AG10803 (cell line): ENCODE data around the gene HSBP1L1.

ENCODE experiments used
- DNase-seq: peaks from one replicate; pipeline ENCODE4 v3.0.0; 2010; ENCODE audit warnings: low read depth
- H3K4me3 ChIP-seq: 2 replicates; pipeline ENCODE4 v1.5.1; 2011; ENCODE audit warnings: mild to moderate bottlenecking, low read length, control low read depth
- TF ChIP-seq, protein P1 (sequence below): conservative IDR thresholded peaks from 2 replicates; pipeline ENCODE4 v1.5.1; 2011; ENCODE audit warnings: mild to moderate bottlenecking, low read length, control low read depth, inconsistent platforms

Gene HSBP1L1

GRCh38 chr18:79951545-79952455 is 12.6 kb upstream of the HSBP1L1 start, which contains the start of gene SLC66A2:
Gene SLC66A2, minus strand, starts transcription at chr18:79951653. Its CDS starts 727 bp downstream, at chr18:79950926.
- TF ChIP-seq, protein P1, sequence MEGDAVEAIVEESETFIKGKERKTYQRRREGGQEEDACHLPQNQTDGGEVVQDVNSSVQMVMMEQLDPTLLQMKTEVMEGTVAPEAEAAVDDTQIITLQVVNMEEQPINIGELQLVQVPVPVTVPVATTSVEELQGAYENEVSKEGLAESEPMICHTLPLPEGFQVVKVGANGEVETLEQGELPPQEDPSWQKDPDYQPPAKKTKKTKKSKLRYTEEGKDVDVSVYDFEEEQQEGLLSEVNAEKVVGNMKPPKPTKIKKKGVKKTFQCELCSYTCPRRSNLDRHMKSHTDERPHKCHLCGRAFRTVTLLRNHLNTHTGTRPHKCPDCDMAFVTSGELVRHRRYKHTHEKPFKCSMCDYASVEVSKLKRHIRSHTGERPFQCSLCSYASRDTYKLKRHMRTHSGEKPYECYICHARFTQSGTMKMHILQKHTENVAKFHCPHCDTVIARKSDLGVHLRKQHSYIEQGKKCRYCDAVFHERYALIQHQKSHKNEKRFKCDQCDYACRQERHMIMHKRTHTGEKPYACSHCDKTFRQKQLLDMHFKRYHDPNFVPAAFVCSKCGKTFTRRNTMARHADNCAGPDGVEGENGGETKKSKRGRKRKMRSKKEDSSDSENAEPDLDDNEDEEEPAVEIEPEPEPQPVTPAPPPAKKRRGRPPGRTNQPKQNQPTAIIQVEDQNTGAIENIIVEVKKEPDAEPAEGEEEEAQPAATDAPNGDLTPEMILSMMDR, result no peak
- DNase-seq, result peak; percentile 83
- peak within 1 kb of the TSS; percentile 75 for H3K4me3 ChIP-seq

GRCh38 chr18:79952456-79952995 is 11.9 kb upstream of the HSBP1L1 start:
- TF ChIP-seq, protein P1, result no peak
- H3K4me3 ChIP-seq, result peak overlapping the region; percentile 69
- DNase-seq, result no peak

DNA sequence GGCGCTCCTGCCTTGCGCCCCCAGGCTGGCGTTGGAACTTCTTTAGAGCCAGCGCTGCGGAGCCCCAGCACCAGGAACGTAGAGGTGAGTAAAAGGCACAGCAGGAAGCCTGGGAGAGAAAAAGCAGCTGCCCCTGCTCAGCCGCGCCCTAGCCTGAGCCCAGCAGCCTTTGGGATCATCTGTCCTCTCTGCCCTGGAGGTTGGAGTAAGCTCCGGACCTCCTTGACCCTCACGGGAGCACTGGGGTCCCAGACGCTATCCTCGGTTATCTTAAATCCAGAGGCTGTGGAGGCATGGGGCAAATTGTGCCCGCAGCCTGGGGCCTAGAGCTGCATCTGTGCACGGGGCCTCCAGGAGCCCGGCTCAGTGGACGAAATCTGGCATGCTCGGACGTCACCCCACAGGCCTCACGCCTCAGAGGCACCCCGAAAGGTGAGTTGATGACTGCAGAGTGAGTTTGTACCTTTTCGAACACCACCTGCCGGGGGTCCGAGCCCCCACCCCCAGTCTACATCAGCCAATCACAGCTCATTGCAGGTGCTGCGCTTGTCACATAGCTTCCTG is 11.4 kb upstream of the HSBP1L1 start:
- TF ChIP-seq, protein P1, result no peak
- no peak for DNase-seq
- H3K4me3 ChIP-seq, result no peak overlapping the region

DNA sequence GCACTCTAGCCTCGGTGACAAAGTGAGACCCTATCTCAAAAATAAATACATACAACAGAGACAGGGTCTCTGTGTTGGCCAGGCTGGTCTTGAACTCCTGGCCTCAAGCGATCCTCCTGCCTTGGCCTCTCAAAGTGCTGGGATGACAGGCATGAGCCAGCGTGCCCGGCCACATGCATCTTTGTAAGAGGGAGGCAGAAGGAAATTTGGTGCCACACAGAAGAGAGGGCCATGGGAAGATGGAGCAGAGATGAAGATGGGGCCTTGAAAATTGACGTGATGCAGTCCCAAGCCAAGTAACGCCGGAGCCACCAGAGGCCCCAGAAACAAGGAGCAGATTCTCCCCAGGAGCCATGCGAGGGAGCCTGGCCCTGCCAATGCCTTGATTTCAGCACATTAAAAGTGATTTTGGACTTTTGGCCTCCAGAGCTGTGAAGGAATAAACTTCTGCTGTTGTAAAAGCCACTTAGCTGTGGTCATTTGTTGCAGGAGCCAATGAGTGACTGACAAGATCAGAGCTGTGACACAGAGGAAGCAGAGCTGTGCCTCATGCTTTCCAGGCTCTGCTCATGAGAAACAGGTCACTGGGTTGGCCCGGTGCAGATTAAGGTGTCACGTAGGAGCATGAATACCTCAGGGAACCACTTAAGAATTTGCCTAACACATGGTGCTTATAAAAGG is 10.3 kb upstream of the HSBP1L1 start:
- TF ChIP-seq, protein P1, result no peak
- DNase-seq, result no peak
- no peak overlapping the region for H3K4me3 ChIP-seq

DNA sequence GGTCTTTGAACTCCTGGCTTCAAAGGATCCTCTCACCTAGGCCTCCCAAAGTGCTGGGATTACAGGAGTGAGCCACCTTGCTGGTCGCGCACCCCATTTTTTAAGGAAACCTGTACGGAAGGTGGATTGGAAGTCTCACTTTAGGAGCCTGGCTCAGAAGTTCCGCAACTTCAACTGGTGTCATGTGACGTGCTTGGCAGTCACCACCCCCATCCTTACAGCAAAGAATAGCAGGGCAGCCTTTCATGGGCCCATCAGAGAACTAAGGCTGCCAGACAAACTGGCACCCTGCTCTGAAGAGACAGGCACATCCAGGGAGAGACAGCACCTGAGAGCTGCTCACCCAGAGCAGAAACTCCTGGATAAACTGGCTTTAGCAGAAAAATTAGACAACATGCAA is 9.7 kb upstream of the HSBP1L1 start:
- DNase-seq, result no peak
- TF ChIP-seq, protein P1, result no peak
- H3K4me3 ChIP-seq, result no peak overlapping the region

DNA sequence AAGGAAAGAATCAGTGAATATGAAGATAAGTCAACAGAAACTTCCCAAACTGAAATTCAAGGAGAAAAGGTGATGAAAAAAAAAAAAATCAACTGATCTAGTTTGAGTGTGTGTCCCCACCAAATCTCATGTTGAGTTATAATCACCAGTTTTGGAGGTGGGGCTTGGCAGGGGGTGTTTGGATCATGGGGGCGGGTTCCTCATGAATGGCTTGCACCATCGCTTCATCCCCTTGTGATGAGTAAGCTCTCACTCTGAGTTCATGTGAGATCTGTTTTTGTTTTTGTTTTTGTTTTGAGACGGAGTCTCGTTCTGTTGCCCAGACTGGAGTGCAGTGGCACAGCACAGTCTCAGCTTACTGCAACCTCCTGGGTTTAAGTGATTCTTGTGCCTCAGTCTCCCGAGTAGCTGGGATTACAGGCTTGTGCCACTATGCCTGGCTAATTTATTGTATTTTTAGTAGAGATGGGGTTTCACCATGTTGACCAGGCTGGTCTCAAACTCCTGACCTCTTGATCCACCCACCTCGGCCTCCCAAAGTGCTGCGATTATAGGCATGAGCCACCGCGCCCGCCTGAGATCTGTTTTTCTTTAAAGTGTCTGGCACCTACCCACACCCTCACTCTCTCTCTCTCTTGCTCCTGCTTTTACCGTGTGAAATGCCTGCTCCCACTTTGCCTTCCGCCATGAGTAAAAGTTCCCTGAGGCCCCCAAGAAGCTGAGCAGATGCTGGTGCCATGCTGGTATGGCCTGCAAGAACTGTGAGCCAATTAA is 9.0 kb upstream of the HSBP1L1 start:
- TF ChIP-seq, protein P1, result no peak

More for the DNA sequence above, 9.0 kb upstream of the HSBP1L1 start:
- H3K4me3 ChIP-seq, result no peak overlapping the region
- no peak for DNase-seq
